Heart left ventricle (tissue), 16 donors: ENCODE data around the gene SMLR1. TPM values are rescaled to one million over a fixed set of nuclear protein-coding genes. Genes with fewer than 3 reads are reported as not detected.

Experiments used
- ATAC-seq, 4 donors: fragments of 200-7000 bp; cut with Tn5 transposase; one replicate each; pipeline ENCODE4 v1.9.1; 2020 to 2022; ENCODE audit warnings: moderate library complexity in 4 of 4, mild to moderate bottlenecking in 3 of 4, moderate number of reproducible peaks in 1 of 4
- DNase-seq, 5 donors: peaks; one replicate each; pipeline ENCODE4 v3.0.0-alpha.2; 2020
- H3K27ac ChIP-seq, 12 donors: fragments of 200-600 bp; sonication (generic) in 4 of 12; one replicate each; pipeline versions ENCODE4 v1.5.0 to v1.8.0; 2016 to 2022; ENCODE audit warnings: mild to moderate bottlenecking in 2 of 12
- H3K27me3 ChIP-seq, 9 donors: fragments of 200-600 bp; sonication (generic) in 2 of 9; one replicate each; pipeline versions ENCODE4 v1.5.1 to v1.8.0; 2016 to 2022; ENCODE audit warnings: mild to moderate bottlenecking in 3 of 9
- H3K36me3 ChIP-seq, 9 donors: fragments of 200-600 bp; sonication (generic) in 2 of 9; one replicate each; pipeline versions ENCODE4 v1.5.0 to v1.8.0; 2018 to 2022; ENCODE audit warnings: mild to moderate bottlenecking in 2 of 9
- H3K4me1 ChIP-seq, 12 donors: fragments of 200-600 bp; sonication (generic) in 4 of 12; one replicate each; pipeline versions ENCODE4 v1.5.0 to v1.8.0; 2016 to 2022; ENCODE audit warnings: mild to moderate bottlenecking in 3 of 12
- H3K4me3 ChIP-seq, 12 donors: fragments of 200-600 bp; sonication (generic) in 4 of 12; one replicate each; pipeline versions ENCODE4 v1.5.0 to v1.8.0; 2017 to 2022; ENCODE audit warnings: mild to moderate bottlenecking in 9 of 12, moderate library complexity in 4 of 12
- H3K9me3 ChIP-seq, 12 donors: fragments of 200-600 bp; sonication (generic) in 4 of 12; one replicate each; pipeline versions ENCODE4 v1.5.0 to v1.8.0; 2016 to 2022; ENCODE audit warnings: mild to moderate bottlenecking in 1 of 12
- POLR2A ChIP-seq, 2 donors: fragments of 450-650 bp; IDR thresholded peaks; one replicate each; pipeline ENCODE4 v1.6.1; 2017; ENCODE audit warnings: antibody characterized with exemption in 2 of 2, mild to moderate bottlenecking in 2 of 2, moderate library complexity in 2 of 2
- WGBS, 4 donors: extraction: QIAGEN DNeasy Blood & Tissue Kit in 2 of 4; methylation state at CpG; one replicate each; pipeline versions ENCODE4 v1.1.5 to v1.1.7; 2013 to 2018; 5-methylcytosine and 5-hydroxymethylcytosine counted together
- intact Hi-C, 10 donors: fragments of 100-400 bp; cut with DNase I; formaldehyde crosslinking; loops; one replicate each; pipeline versions ENCODE4 v1.11.1 to v1.14.2; 2022
- long read RNA-seq, 3 donors: library from polyadenylated mRNA; unstranded; transcript quantifications; one replicate each; pipeline ENCODE4 v2.0.0, GENCODE V29; 2020 to 2021
- polyA plus RNA-seq, 2 donors: library from polyadenylated mRNA; stranded (reverse); fragments of 200-250 nt; gene quantifications; one replicate each; pipeline ENCODE4 v1.2.3, GENCODE V29; 2013
- total RNA-seq, 9 donors: library from RNA; depleted of rRNA in 2 of 9; stranded (reverse); fragments of >200 nt in 2 of 9; fragmentation: NEBNext Ultra II Directional in 3 of 9; extraction: Animal tissue kit (Norgen Biotek cat#: 25700) in 3 of 9; gene quantifications; one replicate each; pipeline versions ENCODE4 v1.1.0 to v1.2.4, GENCODE V29; 2016 to 2023
- TF ChIP-seq, protein P1 (sequence below), 12 donors: fragments of 200-600 bp; sonication (generic) in 4 of 12; IDR thresholded peaks; one replicate each; pipeline versions ENCODE4 v1.5.0 to v1.8.0; 2018 to 2022; ENCODE audit warnings: antibody characterized with exemption in 12 of 12, mild to moderate bottlenecking in 5 of 12
- donor health status: ischemic (EF 13 %, LVEDD 7.1; RV severe dilation, severe dysfunction).
- donor health status: healthy with polysubstance abuse.
- donor health status: DM: no; HTN: yes; CAD: no.
- donor health status: DM: no; HTN: no; CAD: no.
- donor health status: ischemic (EF 25% LVEDD 6.9; RV normal size, moderate dysfunction).
- donor health status: ischemic (EF 25% LVEDD 5.7; RV mildly dilated, moderate dysfunction).
- donor health status: healthy.
- donor health status: DM: yes; HTN: yes; CAD: no.
- donor health status: ischemic (EF 35%, LVEDD 5.7; RV mildly dilated, moderate dysfunction).
- donor health status: nonischemic (EF 11% LVEDD 7.7; RV severe dilation, severe dysfunction).
- donor health status: DM: yes; HTN: yes; CAD: no.
- donor health status: PGD.
- donor health status: ischemic (EF 29% LVEDD 5.4; RV normal size, mild dysfunction).
- donor health status: nonischemic (EF 23%, LVEDD 6.1; RV moderate dilation, normal function).

Gene SMLR1
- total RNA-seq, result not detected
- polyA plus RNA-seq, result not detected
- long read RNA-seq, donor 1, result 0 reads
- long read RNA-seq, donor 2, result 0 reads
- long read RNA-seq, donor 3, result 0 reads

DNA sequence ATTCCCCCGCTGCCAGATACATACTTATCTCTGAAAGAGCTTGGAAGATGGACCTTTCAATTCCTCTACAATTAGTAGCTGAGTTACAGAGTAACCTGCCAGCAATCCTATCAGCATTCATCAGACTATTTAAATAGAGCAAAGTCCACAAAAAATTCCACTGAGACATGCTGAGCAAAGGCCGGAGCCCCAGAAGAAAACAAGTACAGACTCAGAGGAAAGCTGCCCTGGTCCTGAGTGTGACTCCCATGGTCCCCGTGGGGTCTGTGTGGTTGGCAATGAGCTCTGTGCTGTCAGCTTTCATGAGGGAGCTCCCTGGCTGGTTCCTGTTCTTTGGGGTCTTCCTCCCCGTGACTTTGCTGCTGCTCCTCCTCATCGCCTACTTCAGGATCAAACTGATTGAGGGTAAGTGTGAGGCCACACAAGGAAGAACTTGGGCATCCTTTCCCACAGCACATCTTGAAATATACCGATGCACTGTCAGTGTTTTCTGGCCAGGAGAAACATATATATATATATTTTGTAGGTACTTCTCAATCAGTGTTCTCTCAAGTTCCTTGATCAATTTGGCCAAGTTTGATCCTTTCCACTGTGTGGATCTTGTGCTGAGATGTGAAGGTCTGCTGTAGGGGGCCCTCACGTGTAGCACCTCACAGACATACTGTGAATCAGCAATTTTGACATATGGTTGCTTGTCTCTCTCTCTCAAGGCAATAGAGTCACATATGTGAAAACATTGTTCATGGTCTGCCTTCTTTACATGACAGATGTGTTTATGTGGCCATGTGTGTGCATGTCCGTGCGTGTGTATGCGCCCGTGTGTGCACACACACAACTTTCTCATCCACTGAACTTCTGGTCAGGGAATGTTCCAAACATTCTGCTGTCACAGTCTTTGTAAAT is at the start of gene SMLR1:
SMLR1 (plus strand) TSS at position 160 of the 903 bp plus-strand sequence; CDS start at position 168, 8 bp downstream.
- no peak for ATAC-seq
- intact Hi-C loops, result no loop called here
- WGBS, 4 donors, result 78 to 86% (median 81%) methylated on average over 11 of the region's 11 CpGs
- H3K27ac ChIP-seq, result no peak within 1 kb of the TSS
- H3K27me3 ChIP-seq, result no peaks in the 10 kb centered on the region
- no peak for TF ChIP-seq POLR2A (IDR thresholded peaks at IDR 0.05)
- TF ChIP-seq, protein P1, sequence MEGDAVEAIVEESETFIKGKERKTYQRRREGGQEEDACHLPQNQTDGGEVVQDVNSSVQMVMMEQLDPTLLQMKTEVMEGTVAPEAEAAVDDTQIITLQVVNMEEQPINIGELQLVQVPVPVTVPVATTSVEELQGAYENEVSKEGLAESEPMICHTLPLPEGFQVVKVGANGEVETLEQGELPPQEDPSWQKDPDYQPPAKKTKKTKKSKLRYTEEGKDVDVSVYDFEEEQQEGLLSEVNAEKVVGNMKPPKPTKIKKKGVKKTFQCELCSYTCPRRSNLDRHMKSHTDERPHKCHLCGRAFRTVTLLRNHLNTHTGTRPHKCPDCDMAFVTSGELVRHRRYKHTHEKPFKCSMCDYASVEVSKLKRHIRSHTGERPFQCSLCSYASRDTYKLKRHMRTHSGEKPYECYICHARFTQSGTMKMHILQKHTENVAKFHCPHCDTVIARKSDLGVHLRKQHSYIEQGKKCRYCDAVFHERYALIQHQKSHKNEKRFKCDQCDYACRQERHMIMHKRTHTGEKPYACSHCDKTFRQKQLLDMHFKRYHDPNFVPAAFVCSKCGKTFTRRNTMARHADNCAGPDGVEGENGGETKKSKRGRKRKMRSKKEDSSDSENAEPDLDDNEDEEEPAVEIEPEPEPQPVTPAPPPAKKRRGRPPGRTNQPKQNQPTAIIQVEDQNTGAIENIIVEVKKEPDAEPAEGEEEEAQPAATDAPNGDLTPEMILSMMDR (IDR thresholded peaks at IDR 0.05), result no peak
- H3K4me1 ChIP-seq, result no peaks in the 10 kb centered on the region
- DNase-seq, result no peak
- H3K4me3 ChIP-seq, result no peak within 1 kb of the TSS
- H3K36me3 ChIP-seq, result no peaks in the 10 kb centered on the region
- no peaks in the 10 kb centered on the region for H3K9me3 ChIP-seq

DNA sequence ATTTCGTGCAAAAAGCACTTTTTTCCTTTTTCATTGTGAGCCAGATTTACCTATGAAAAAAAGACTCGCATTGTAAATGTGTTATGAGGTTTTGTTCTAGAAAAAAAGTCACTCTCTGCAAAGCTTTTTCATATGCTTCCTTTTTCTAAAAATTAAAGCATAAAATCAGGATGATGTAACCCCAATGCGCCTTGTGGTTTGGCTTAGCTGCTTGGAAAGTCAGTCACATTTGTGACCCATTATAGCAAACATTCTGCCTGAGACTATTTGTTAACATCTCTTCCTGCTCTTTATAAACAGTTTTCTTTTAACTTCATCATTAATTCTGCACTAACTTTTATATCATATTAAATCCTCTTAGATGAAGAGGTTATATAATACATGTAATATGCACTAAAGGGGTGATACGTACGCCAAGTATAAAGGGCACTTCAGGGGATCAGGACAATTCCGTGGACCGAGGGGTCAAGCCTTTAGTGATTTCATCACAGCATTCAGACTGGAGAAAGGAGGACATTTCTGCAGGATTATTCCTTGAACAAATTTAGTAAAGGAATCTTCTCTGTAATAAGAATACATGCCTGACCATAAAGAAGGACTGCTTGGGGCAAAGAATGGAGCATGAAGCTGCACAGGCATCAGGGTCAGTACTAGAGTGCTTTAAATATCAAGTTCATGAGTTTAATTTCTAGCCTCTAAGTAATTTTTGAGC is 48.1 kb upstream of the SMLR1 start:
- Histone ChIP-seq H3K4me1 (peaks cover 0 to 16% (median 0%) of the 10 kb centered on the region in 12 donors), H3K4me3 (peak overlapping the region in 6 of 12 donors; percentile 7 to 42 (median 18)), H3K27ac (peak overlapping the region in 3 of 12 donors; percentile 10 to 39 (median 28)), H3K36me3 (no peaks in the 10 kb centered on the region), H3K27me3 (no peaks in the 10 kb centered on the region), H3K9me3 (peaks cover 0 to 4% (median 0%) of the 10 kb centered on the region in 12 donors)
- 69 to 74% (median 70%) methylated on average over 7 of the region's 7 CpGs for WGBS, 4 donors
- peak in 2 of 4 donors; percentile 59 to 65 for ATAC-seq
- DNase-seq, result peak in 1 of 5 donors; percentile 23
- intact Hi-C loops, result no loop called here
- TF ChIP-seq, protein P1 (IDR thresholded peaks at IDR 0.05), result no peak
- TF ChIP-seq POLR2A (IDR thresholded peaks at IDR 0.05), result no peak

DNA sequence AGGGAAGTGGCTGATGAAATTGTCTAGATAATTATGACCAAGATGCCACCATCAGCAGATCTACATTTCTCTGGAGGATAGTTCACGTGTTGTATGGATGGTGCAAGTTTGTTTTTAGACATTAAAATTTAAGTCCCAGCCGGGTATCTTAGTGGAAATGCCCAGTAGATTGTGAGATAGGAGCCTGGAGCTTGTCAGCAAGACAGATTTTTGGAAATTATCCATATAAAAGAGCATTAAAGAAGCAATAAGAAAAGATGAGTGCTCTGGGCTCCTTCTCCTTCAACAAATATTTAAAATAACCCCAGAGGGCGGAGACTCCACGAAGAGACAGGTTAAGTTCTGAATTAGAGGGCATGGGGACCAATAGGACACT is 47.6 kb upstream of the SMLR1 start:
- peaks cover 0 to 4% (median 0%) of the 10 kb centered on the region in 12 donors for H3K9me3 ChIP-seq
- peaks cover 0 to 16% (median 0%) of the 10 kb centered on the region in 12 donors for H3K4me1 ChIP-seq
- no peaks in the 10 kb centered on the region for H3K27me3 ChIP-seq
- ATAC-seq (no peak), DNase-seq (no peak)
- H3K27ac ChIP-seq, result peak overlapping the region in 1 of 12 donors; percentile 39
- 43 to 56% (median 53%) methylated on average over 4 of the region's 4 CpGs for WGBS, 4 donors
- H3K4me3 ChIP-seq, result peak overlapping the region in 1 of 12 donors; percentile 42
- H3K36me3 ChIP-seq, result no peaks in the 10 kb centered on the region
- intact Hi-C loops, result no loop called here
- TF ChIP-seq POLR2A (IDR thresholded peaks at IDR 0.05), result no peak
- TF ChIP-seq, protein P1 (IDR thresholded peaks at IDR 0.05), result no peak

DNA sequence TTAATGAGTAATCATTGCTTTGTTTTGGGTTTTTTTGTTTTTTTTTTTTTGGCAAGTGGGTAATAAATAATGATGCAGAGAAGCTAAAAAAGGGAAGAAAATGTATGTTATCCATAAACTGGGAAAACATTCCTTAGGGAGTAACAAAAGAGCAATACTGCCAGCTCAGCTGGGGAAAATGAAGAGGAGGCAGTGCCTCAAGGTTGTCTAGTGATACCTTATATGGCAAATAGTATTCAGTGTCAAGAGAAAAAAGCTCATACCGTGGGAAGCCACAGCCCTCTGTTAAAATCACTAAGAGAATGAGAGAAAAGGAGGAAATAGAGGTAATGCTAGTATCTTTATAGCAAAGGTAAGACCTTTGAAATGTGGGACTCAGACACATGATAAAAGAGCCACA is 47.1 kb upstream of the SMLR1 start:
- WGBS, 4 donors, result 40 to 48% (median 44%) methylated on average over 1 of the region's 1 CpG
- Histone ChIP-seq H3K27ac (no peak overlapping the region), H3K27me3 (no peaks in the 10 kb centered on the region), H3K4me3 (no peak overlapping the region), H3K36me3 (no peaks in the 10 kb centered on the region), H3K4me1 (peaks cover 0 to 16% (median 0%) of the 10 kb centered on the region in 12 donors), H3K9me3 (peaks cover 0 to 4% (median 0%) of the 10 kb centered on the region in 12 donors)
- TF ChIP-seq POLR2A (IDR thresholded peaks at IDR 0.05), result no peak
- TF ChIP-seq, protein P1 (IDR thresholded peaks at IDR 0.05), result no peak
- DNase-seq (no peak), ATAC-seq (no peak)
- intact Hi-C loops, result no loop called here
